HEK293 (cell line): ENCODE results near the gene RIPK1.
"Not testable (repeated sequence)": the region's sequence is repeated elsewhere in the genome, so short reads cannot be mapped to it uniquely, and the experiment has no call there.

ENCODE experiments used
- CTCF ChIA-PET: fragments of 350-600 bp; formaldehyde crosslinking; extraction: SDS; loops from one replicate; lab custom pipeline; 2021; ENCODE audit warnings: antibody characterized with exemption; lab: Yijun Ruan, JAX
- POLR2A ChIA-PET: fragments of 300-600 bp; formaldehyde crosslinking; extraction: SDS; loops from one replicate; lab custom pipeline; 2020; ENCODE audit warnings: antibody characterized with exemption, inconsistent platforms; lab: Yijun Ruan, JAX
- H3K27ac ChIP-seq: fragments of 200-500 bp; sonication (Bioruptor generic); 2 replicates; pipeline ENCODE4 v1.5.1; 2014; ENCODE audit warnings: low read depth, low read length, control low read depth, inconsistent platforms; ENCODE audit errors: extremely low read depth
- H3K36me3 ChIP-seq, 2 experiments: fragments of 200-500 bp in 1 of 2; sonication (Bioruptor generic) in 1 of 2; 1 replicate in 1 of 2; 2 replicates in 1 of 2; pipeline ENCODE4 v1.5.1; 2014 to 2017; ENCODE audit warnings: inconsistent platforms in 2 of 2, low read length in 2 of 2; ENCODE audit not compliant: control insufficient read depth in 2 of 2, insufficient read depth in 1 of 2
- H3K4me1 ChIP-seq: fragments of 200-500 bp; sonication (Bioruptor generic); 2 replicates; pipeline ENCODE4 v1.5.1; 2014; ENCODE audit warnings: mild to moderate bottlenecking, low read length, inconsistent platforms; ENCODE audit not compliant: control insufficient read depth, insufficient read depth
- H3K4me3 ChIP-seq: 2 replicates; pipeline ENCODE4 v1.5.1; 2011; ENCODE audit warnings: low read depth, mild to moderate bottlenecking, control low read depth, low read length, moderate library complexity
- H3K9me3 ChIP-seq: fragments of 200-500 bp; sonication (Bioruptor generic); 2 replicates; pipeline ENCODE4 v1.5.1; 2014; ENCODE audit warnings: low read depth, low read length, inconsistent platforms; ENCODE audit not compliant: control insufficient read depth, insufficient read depth
- ATF2 ChIP-seq: fragments of 450-650 bp; formaldehyde crosslinking; IDR thresholded peaks from 2 replicates; pipeline ENCODE4 v1.5.1; 2016; ENCODE audit warnings: missing biosample characterization, missing genetic modification characterization, low read depth
- BCL6B ChIP-seq: fragments of 450-650 bp; formaldehyde crosslinking; IDR thresholded peaks from 2 replicates; pipeline ENCODE4 v1.5.1; 2017; ENCODE audit warnings: missing biosample characterization, missing genetic modification characterization
- GLI4 ChIP-seq: fragments of 450-650 bp; formaldehyde crosslinking; IDR thresholded peaks from 2 replicates; pipeline ENCODE4 v1.5.1; 2016; ENCODE audit warnings: missing biosample characterization, missing genetic modification characterization
- HOXD13 ChIP-seq: sonication (generic); formaldehyde crosslinking; IDR thresholded peaks from 2 replicates; pipeline ENCODE4 v1.8.0; 2022; ENCODE audit warnings: missing genetic modification reagents, borderline replicate concordance
- PRDM10 ChIP-seq: fragments of 450-650 bp; formaldehyde crosslinking; IDR thresholded peaks from 2 replicates; pipeline ENCODE4 v1.5.1; 2016; ENCODE audit warnings: missing biosample characterization, missing genetic modification characterization
- REPIN1 ChIP-seq: fragments of 450-650 bp; formaldehyde crosslinking; IDR thresholded peaks from 2 replicates; pipeline ENCODE4 v1.5.1; 2017; ENCODE audit warnings: missing biosample characterization, missing genetic modification characterization, low read depth
- TRIM28 ChIP-seq: IDR thresholded peaks from 2 replicates; pipeline ENCODE4 v1.6.1; 2011; ENCODE audit warnings: low read length, control low read depth, borderline replicate concordance
- YY2 ChIP-seq: fragments of 450-650 bp; formaldehyde crosslinking; IDR thresholded peaks from 2 replicates; pipeline ENCODE4 v1.5.1; 2016; ENCODE audit warnings: missing biosample characterization, missing genetic modification characterization
- ZNF18 ChIP-seq: fragments of 450-650 bp; formaldehyde crosslinking; IDR thresholded peaks from 2 replicates; pipeline ENCODE4 v1.5.1; 2016; ENCODE audit warnings: missing biosample characterization, missing genetic modification characterization
- ZNF416 ChIP-seq: fragments of 450-650 bp; formaldehyde crosslinking; IDR thresholded peaks from 2 replicates; pipeline ENCODE4 v1.5.1; 2016; ENCODE audit warnings: missing biosample characterization, missing genetic modification characterization
- ZNF624 ChIP-seq: fragments of 450-650 bp; formaldehyde crosslinking; IDR thresholded peaks from 2 replicates; pipeline ENCODE4 v1.5.1; 2017; ENCODE audit warnings: missing biosample characterization, missing genetic modification characterization
- ZNF664 ChIP-seq: fragments of 450-650 bp; formaldehyde crosslinking; IDR thresholded peaks from 2 replicates; pipeline ENCODE4 v1.5.1; 2016; ENCODE audit warnings: missing biosample characterization, missing genetic modification characterization

Gene RIPK1

GRCh38 chr6:3147914-3148757 is 79.8 kb downstream of the RIPK1 start:
- peaks cover 11 to 26% of the 10 kb centered on the region in 2 experiments for H3K36me3 ChIP-seq
- CTCF ChIA-PET, result interaction anchor here (0.8 to 1.6 kb wide), 4 partner anchors 21 to 109 kb away, joined by 3 to 4 read pairs (median 3); no protein-coding TSS in a partner anchor
- H3K9me3 ChIP-seq, result no peaks in the 10 kb centered on the region
- H3K27ac ChIP-seq, result no peak overlapping the region
- no peak overlapping the region for H3K4me3 ChIP-seq
- TF ChIP-seq GLI4 (tag by site-specific recombination) (no peak), ZNF664 (tag by site-specific recombination) (no peak), ZNF416 (tag by site-specific recombination) (peak; percentile 100)
- TF ChIP-seq, all 188 proteins: peak for 1
- POLR2A ChIA-PET, result interaction anchor here (0.5 to 1.1 kb wide), 2 partner anchors 9 to 37 kb away, joined by 4 read pairs; partner anchors contain the start of gene TUBB2A
- no peaks in the 10 kb centered on the region for H3K4me1 ChIP-seq

GRCh38 chr6:3151691-3152090 is 83.4 kb downstream of the RIPK1 start:
- ChIA-PET CTCF (interaction anchor here (0.6 kb wide), 1 partner anchor 803 kb away, joined by 3 read pairs; no protein-coding TSS in a partner anchor), POLR2A (no interaction called here)
- Histone ChIP-seq H3K4me1 (no peaks in the 10 kb centered on the region), H3K27ac (no peak overlapping the region), H3K9me3 (no peaks in the 10 kb centered on the region), H3K4me3 (no peak overlapping the region), H3K36me3 (peaks cover 10 to 38% of the 10 kb centered on the region in 2 experiments)
- no peak for TF ChIP-seq BCL6B (tag by site-specific recombination)
- TF ChIP-seq REPIN1 (tag by site-specific recombination), result no peak
- TF ChIP-seq ZNF624 (tag by site-specific recombination), result no peak
- peak; percentile 76 for TF ChIP-seq PRDM10 (tag by site-specific recombination)

GRCh38 chr6:3152689-3153088 is 84.4 kb downstream of the RIPK1 start:
- no peak overlapping the region for H3K4me3 ChIP-seq
- TF ChIP-seq ZNF18 (tag by site-specific recombination) (no peak), HOXD13 (CRISPR knock-in tag) (no peak), YY2 (tag by site-specific recombination) (no peak), TRIM28 (no peak), ATF2 (no peak)
- TF ChIP-seq, all 188 proteins: peak for 0
- ChIA-PET POLR2A (interaction anchor here (1.2 kb wide), 1 partner anchor 10 kb away, joined by 4 read pairs; no protein-coding TSS in a partner anchor), CTCF (interaction anchor here (0.7 to 1.0 kb wide), 4 partner anchors 25 to 97 kb away, joined by 3 read pairs; no protein-coding TSS in a partner anchor)
- peaks cover 6 to 35% of the 10 kb centered on the region in 2 experiments for H3K36me3 ChIP-seq
- no peak overlapping the region for H3K27ac ChIP-seq
- H3K9me3 ChIP-seq, result no peaks in the 10 kb centered on the region
- no peaks in the 10 kb centered on the region for H3K4me1 ChIP-seq

- H3K9me3 ChIP-seq, H3K4me3 ChIP-seq, H3K27ac ChIP-seq, POLR2A ChIA-PET, H3K4me1 ChIP-seq: not testable (repeated sequence)
- CTCF ChIA-PET, result interaction anchor here (1.1 kb wide), 1 partner anchor 96 kb away, joined by 5 read pairs; no protein-coding TSS in a partner anchor
- peaks cover 6 to 26% of the 10 kb centered on the region in 2 experiments for H3K36me3 ChIP-seq
Observed at GRCh38 chr6:3155416-3155815, 87.1 kb downstream of the RIPK1 start.
